ENCODE data around the gene MAPK10.

DNA sequence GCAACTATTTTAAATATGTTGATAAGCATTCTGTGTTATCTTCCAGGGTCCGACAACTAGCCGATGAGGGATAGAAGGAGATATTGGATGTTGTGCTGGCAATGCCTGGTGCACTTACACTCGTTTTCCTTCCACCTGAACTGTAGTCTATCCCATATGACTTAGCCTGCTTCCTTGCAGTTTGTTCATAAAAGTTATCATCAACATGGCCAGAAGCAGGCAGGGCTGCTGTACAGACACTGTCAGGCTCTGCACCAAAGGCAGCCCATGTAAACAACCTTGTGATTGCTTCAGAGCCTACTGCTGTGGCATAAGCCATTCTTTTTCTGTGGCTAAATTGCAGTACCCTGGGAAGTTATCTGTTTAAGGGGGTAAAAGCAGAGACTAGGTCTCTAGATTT lies 1.6 kb downstream of the MAPK10 start:
- no peak for TF ChIP-seq CTCF (optimal IDR thresholded peaks at IDR 0.05 in 1 of 3, IDR thresholded peaks at IDR 0.05 in 1 of 3, conservative IDR thresholded peaks at IDR 0.05 in 1 of 3; ENCODE audit: extremely low read depth in 1 of 3, insufficient read depth in 2 of 3, low read length in 3 of 3)
- no peak for TF ChIP-seq EZH2 (IDR thresholded peaks at IDR 0.05; ENCODE audit: low read length)

Measured in keratinocyte (primary cell).